Panc1 (cell line): ENCODE measurements around the gene HOXD9. TPM values are rescaled to one million over a fixed set of nuclear protein-coding genes. Genes with fewer than 3 reads are reported as not detected.

Experiments
- ATAC-seq: fragments of 200-7000 bp; cut with Tn5 transposase; 2 replicates; pipeline ENCODE4 v1.9.1; 2020; ENCODE audit warnings: mild to moderate bottlenecking, moderate library complexity
- Bru-seq: library from RNA; stranded (reverse); fragments of 400-500 nt; gene quantifications from one replicate; lab custom pipeline; 2021; lab: Mats Ljungman, UMichigan
- BruChase-seq, 2 experiments: library from RNA; stranded (reverse); fragments of 400-500 nt; gene quantifications; one replicate each; lab custom pipeline; 2021; lab: Mats Ljungman, UMichigan
- BruUV-seq: library from RNA; stranded (reverse); fragments of 400-500 nt; replicated peaks from 2 replicates; lab custom pipeline; 2021; lab: Mats Ljungman, UMichigan
- CTCF ChIA-PET: fragments of 300-600 bp; sonication (Branson Sonifier 250); formaldehyde crosslinking; loops from one replicate; lab custom pipeline; 2022; ENCODE audit warnings: antibody characterized with exemption; lab: Charles Lee
- POLR2A ChIA-PET: fragments of 300-600 bp; sonication (Branson Sonifier 250); formaldehyde crosslinking; loops from one replicate; lab custom pipeline; 2022; ENCODE audit warnings: antibody characterized with exemption; lab: Charles Lee
- DNase-seq: peaks from one replicate; pipeline ENCODE4 v3.0.0-alpha.2; 2010; ENCODE audit warnings: low read depth, low spot score
- H3K27ac ChIP-seq: 2 replicates; pipeline ENCODE4 v1.5.1; 2011; ENCODE audit warnings: mild to moderate bottlenecking, low read length, inconsistent platforms
- H3K27me3 ChIP-seq: fragments of 200-500 bp; sonication (Bioruptor generic); 2 replicates; pipeline ENCODE4 v1.6.0; 2014; ENCODE audit warnings: low read length, inconsistent platforms; ENCODE audit not compliant: control insufficient read depth, insufficient read depth
- H3K36me3 ChIP-seq: fragments of 200-500 bp; sonication (Bioruptor generic); 2 replicates; pipeline ENCODE4 v1.5.1; 2014; ENCODE audit warnings: inconsistent platforms, mild to moderate bottlenecking, low read length, moderate library complexity; ENCODE audit not compliant: control insufficient read depth, insufficient read depth
- H3K4me1 ChIP-seq: 2 replicates; pipeline ENCODE4 v1.5.1; 2011; ENCODE audit warnings: inconsistent platforms, mild to moderate bottlenecking, low read length, moderate library complexity; ENCODE audit not compliant: control insufficient read depth, insufficient read depth
- H3K4me3 ChIP-seq, 2 experiments: 2 replicates each; pipeline ENCODE4 v1.5.1; 2011 to 2012; ENCODE audit warnings: low read depth in 2 of 2, low read length in 2 of 2, mild to moderate bottlenecking in 2 of 2, inconsistent platforms in 1 of 2, moderate library complexity in 1 of 2
- H3K9me3 ChIP-seq: fragments of 200-500 bp; sonication (Bioruptor generic); 2 replicates; pipeline ENCODE4 v1.5.1; 2014; ENCODE audit warnings: low read depth, mild to moderate bottlenecking, inconsistent platforms, low read length, moderate library complexity; ENCODE audit not compliant: control insufficient read depth, insufficient read depth
- POLR2AphosphoS5 ChIP-seq: IDR thresholded peaks from 2 replicates; pipeline ENCODE4 v1.6.1; 2012; ENCODE audit warnings: mild to moderate bottlenecking, low read depth, low read length, moderate library complexity
- REST ChIP-seq, 2 experiments: IDR thresholded peaks; 2 replicates each; pipeline ENCODE4 v1.6.1; 2011 to 2012; ENCODE audit warnings: low read depth in 2 of 2, control low read depth in 1 of 2, low read length in 1 of 2, mild to moderate bottlenecking in 1 of 2, moderate library complexity in 1 of 2; ENCODE audit not compliant: insufficient read depth in 1 of 2
- SIN3A ChIP-seq: IDR thresholded peaks from 2 replicates; pipeline ENCODE4 v1.6.1; 2012; ENCODE audit warnings: low read depth, mild to moderate bottlenecking, low read length, moderate library complexity, borderline replicate concordance; ENCODE audit not compliant: insufficient read depth
- TCF7L2 ChIP-seq: IDR thresholded peaks from 2 replicates; pipeline ENCODE4 v1.6.1; 2011; ENCODE audit warnings: mild to moderate bottlenecking, low read depth, low read length, inconsistent platforms
- in situ Hi-C: cut with HindIII; loops from 2 replicates; pipeline ENCODE4 v1.10.0; 2016; ENCODE audit warnings: low sequenced_read_pairs, low pct_unique_long_range_greater_than_20kb
- intact Hi-C: fragments of 100-400 bp; cut with micrococcal nuclease; formaldehyde crosslinking; loops from one replicate; pipeline ENCODE4 v1.10.0; 2022; ENCODE audit not compliant: unreplicated experiment
- long read RNA-seq: library from polyadenylated mRNA; unstranded; transcript quantifications from one replicate; pipeline ENCODE4 v2.0.0, GENCODE V29; 2021; ENCODE audit not compliant: unreplicated experiment
- polyA plus RNA-seq: library from polyadenylated mRNA; unstranded; fragments of >200 nt; gene quantifications from one replicate; pipeline ENCODE4 v1.2.1, GENCODE V29; 2012; ENCODE audit warnings: missing spikeins; ENCODE audit not compliant: insufficient read length
- total RNA-seq: library from RNA; stranded (reverse); gene quantifications from one replicate; pipeline ENCODE4 v1.2.1, GENCODE V29; 2021; ENCODE audit not compliant: unreplicated experiment
- TF ChIP-seq, protein P1 (sequence below): fragments of 450-650 bp; IDR thresholded peaks from 2 replicates; pipeline ENCODE4 v1.5.1; 2017; ENCODE audit warnings: mild to moderate bottlenecking

HOXD9 gene
- total RNA-seq (0.15 TPM), Bru-seq, nascent RNA (percentile 22 among the genes with signal in this experiment), BruChase-seq, experiment 1, labeled RNA remaining after a 2-hour chase (percentile 17 among the genes with signal in this experiment), BruChase-seq, experiment 2, labeled RNA remaining after a 6-hour chase (percentile 18 among the genes with signal in this experiment)
- 0.19 TPM for polyA plus RNA-seq
- long read RNA-seq, partial matches to known transcripts, result 0 of 1 reads
- long read RNA-seq, other reads (novel, unspliced or antisense), result 0 of 1 reads

DNA sequence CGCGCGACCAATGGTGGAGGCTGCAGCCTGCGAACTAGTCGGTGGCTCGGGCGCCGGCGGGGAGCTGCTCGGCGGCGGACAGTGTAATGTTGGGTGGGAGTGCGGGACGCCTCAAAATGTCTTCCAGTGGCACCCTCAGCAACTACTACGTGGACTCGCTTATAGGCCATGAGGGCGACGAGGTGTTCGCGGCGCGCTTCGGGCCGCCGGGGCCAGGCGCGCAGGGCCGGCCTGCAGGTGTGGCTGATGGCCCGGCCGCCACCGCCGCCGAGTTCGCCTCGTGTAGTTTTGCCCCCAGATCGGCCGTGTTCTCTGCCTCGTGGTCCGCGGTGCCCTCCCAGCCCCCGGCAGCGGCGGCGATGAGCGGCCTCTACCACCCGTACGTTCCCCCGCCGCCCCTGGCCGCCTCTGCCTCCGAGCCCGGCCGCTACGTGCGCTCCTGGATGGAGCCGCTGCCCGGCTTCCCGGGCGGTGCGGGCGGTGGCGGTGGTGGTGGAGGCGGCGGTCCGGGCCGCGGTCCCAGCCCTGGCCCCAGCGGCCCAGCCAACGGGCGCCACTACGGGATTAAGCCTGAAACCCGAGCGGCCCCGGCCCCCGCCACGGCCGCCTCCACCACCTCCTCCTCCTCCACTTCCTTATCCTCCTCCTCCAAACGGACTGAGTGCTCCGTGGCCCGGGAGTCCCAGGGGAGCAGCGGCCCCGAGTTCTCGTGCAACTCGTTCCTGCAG is at the start of gene HOXD9:
Gene HOXD9, plus strand, starts transcription at position 37 of the 728 bp plus-strand sequence. Its CDS starts 50 bp downstream, at position 87.
- intact Hi-C loops, result loop anchor here (10.0 kb wide), 1 partner anchor 692 kb away; no protein-coding TSS in a partner anchor
- DNase-seq, result no peak
- POLR2A ChIA-PET, result no interaction called here
- TF ChIP-seq REST (IDR thresholded peaks at IDR 0.05; ENCODE audit: insufficient read depth in 1 of 2, low read depth in 2 of 2, low read length in 1 of 2) (no peak), POLR2AphosphoS5 (no peak), TCF7L2 (no peak), SIN3A (no peak)
- TF ChIP-seq, protein P1, sequence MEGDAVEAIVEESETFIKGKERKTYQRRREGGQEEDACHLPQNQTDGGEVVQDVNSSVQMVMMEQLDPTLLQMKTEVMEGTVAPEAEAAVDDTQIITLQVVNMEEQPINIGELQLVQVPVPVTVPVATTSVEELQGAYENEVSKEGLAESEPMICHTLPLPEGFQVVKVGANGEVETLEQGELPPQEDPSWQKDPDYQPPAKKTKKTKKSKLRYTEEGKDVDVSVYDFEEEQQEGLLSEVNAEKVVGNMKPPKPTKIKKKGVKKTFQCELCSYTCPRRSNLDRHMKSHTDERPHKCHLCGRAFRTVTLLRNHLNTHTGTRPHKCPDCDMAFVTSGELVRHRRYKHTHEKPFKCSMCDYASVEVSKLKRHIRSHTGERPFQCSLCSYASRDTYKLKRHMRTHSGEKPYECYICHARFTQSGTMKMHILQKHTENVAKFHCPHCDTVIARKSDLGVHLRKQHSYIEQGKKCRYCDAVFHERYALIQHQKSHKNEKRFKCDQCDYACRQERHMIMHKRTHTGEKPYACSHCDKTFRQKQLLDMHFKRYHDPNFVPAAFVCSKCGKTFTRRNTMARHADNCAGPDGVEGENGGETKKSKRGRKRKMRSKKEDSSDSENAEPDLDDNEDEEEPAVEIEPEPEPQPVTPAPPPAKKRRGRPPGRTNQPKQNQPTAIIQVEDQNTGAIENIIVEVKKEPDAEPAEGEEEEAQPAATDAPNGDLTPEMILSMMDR, result no peak
- Histone ChIP-seq H3K9me3 (no peaks in the 10 kb centered on the region), H3K4me1 (peaks cover 7% of the 10 kb centered on the region), H3K4me3 (peak within 1 kb of the TSS in 1 of 2 experiments; percentile 33; a peak in 1 of 4 replicates), H3K27me3 (no peaks in the 10 kb centered on the region), H3K27ac (no peak within 1 kb of the TSS), H3K36me3 (no peaks in the 10 kb centered on the region)
- ATAC-seq, result no peak
- in situ Hi-C loops, result no loop called here
- CTCF ChIA-PET, result no interaction called here
- BruUV-seq, result no TSS peak

GRCh38 chr2:176072951-176073904 is 49.3 kb upstream of the HOXD9 start:
- H3K4me1 ChIP-seq, result no peaks in the 10 kb centered on the region
- intact Hi-C loops (no loop called here), in situ Hi-C loops (no loop called here)
- H3K9me3 ChIP-seq, result no peaks in the 10 kb centered on the region
- POLR2A ChIA-PET, result no interaction called here
- BruUV-seq, result no TSS peak
- no peak overlapping the region for H3K27ac ChIP-seq
- no peaks in the 10 kb centered on the region for H3K36me3 ChIP-seq
- no peak for TF ChIP-seq TCF7L2
- H3K4me3 ChIP-seq, result no peak overlapping the region
- DNase-seq (no peak), ATAC-seq (no peak)
- CTCF ChIA-PET, result no interaction called here
- peaks cover 15% of the 10 kb centered on the region for H3K27me3 ChIP-seq
